ENCODE results near the gene NLRX1. TPM values are rescaled to one million over a fixed set of nuclear protein-coding genes. Genes with fewer than 3 reads are reported as not detected.

NLRX1 gene
- total RNA-seq, 2 donors from 2014 or later, result 21.8 to 29.6 TPM

- 84% methylated on average over 3 of the region's 3 CpGs; no CpG with 5 or more reads in 1 of the 2 experiments for WGBS, 2 experiments (ENCODE audit: insufficient coverage in 1 of 2, insufficient read length in 1 of 2)
- DNase-seq, result no peak
- Mint-ChIP-seq H3K9me3 (no peaks in the 10 kb centered on the region), H3K4me1 (peaks cover 25% of the 10 kb centered on the region), H3K27me3 (ENCODE audit: insufficient read depth) (no peaks in the 10 kb centered on the region), H3K27ac (peak overlapping the region; percentile 35), H3K36me3 (ENCODE audit: low read depth) (no peaks in the 10 kb centered on the region), H3K4me3 (no peak overlapping the region)
- H3K4me3 ChIP-seq (ENCODE audit: low read length), result no peak overlapping the region
- no peaks in the 10 kb centered on the region for H3K9me3 ChIP-seq (ENCODE audit: control insufficient read depth, low read length)
- peaks cover 2% of the 10 kb centered on the region for H3K4me1 ChIP-seq (ENCODE audit: control insufficient read depth, insufficient read depth, low read length)
- TF ChIP-seq CTCF (conservative IDR thresholded peaks at IDR 0.05), result no peak
- no peaks in the 10 kb centered on the region for H3K36me3 ChIP-seq (ENCODE audit: control insufficient read depth, insufficient read depth, low read length)
- no peak overlapping the region for H3K27ac ChIP-seq (ENCODE audit: low read depth, low read length)
- H3K27me3 ChIP-seq (ENCODE audit: control insufficient read depth, insufficient read depth, low read length, poor library complexity, severe bottlenecking), result no peaks in the 10 kb centered on the region
- H3K9ac ChIP-seq (ENCODE audit: extremely low read depth, low read length, poor library complexity, severe bottlenecking), result no peak overlapping the region
Measured at GRCh38 chr11:119210050-119210449, 41.5 kb downstream of the NLRX1 start.

- no peaks in the 10 kb centered on the region for H3K9me3 ChIP-seq (ENCODE audit: control insufficient read depth, low read length)
- no peaks in the 10 kb centered on the region for H3K4me1 ChIP-seq (ENCODE audit: control insufficient read depth, insufficient read depth, low read length)
- Mint-ChIP-seq H3K4me1 (no peaks in the 10 kb centered on the region), H3K4me3 (no peak overlapping the region), H3K9me3 (no peaks in the 10 kb centered on the region), H3K36me3 (ENCODE audit: low read depth) (peaks cover 2% of the 10 kb centered on the region), H3K27me3 (ENCODE audit: insufficient read depth) (no peaks in the 10 kb centered on the region), H3K27ac (no peak overlapping the region)
- no peak overlapping the region for H3K4me3 ChIP-seq (ENCODE audit: low read length)
- WGBS, 2 experiments (ENCODE audit: insufficient coverage in 1 of 2, insufficient read length in 1 of 2), result 97 to 98% methylated on average over 3 to 8 of the region's 8 CpGs
- H3K27ac ChIP-seq (ENCODE audit: low read depth, low read length), result no peak overlapping the region
- no peak for TF ChIP-seq CTCF (conservative IDR thresholded peaks at IDR 0.05)
- H3K9ac ChIP-seq (ENCODE audit: extremely low read depth, low read length, poor library complexity, severe bottlenecking), result no peak overlapping the region
- no peaks in the 10 kb centered on the region for H3K36me3 ChIP-seq (ENCODE audit: control insufficient read depth, insufficient read depth, low read length)
- no peaks in the 10 kb centered on the region for H3K27me3 ChIP-seq (ENCODE audit: control insufficient read depth, insufficient read depth, low read length, poor library complexity, severe bottlenecking)
- DNase-seq, result peak; percentile 2
Measured at GRCh38 chr11:119218141-119218878, 49.8 kb downstream of the NLRX1 start.

GRCh38 chr11:119222308-119222707, 53.8 kb downstream of the NLRX1 start:
- H3K9ac ChIP-seq (ENCODE audit: extremely low read depth, low read length, poor library complexity, severe bottlenecking), result no peak overlapping the region
- H3K4me3 ChIP-seq (ENCODE audit: low read length), result no peak overlapping the region
- H3K36me3 Mint-ChIP-seq (ENCODE audit: low read depth), result peaks cover 12% of the 10 kb centered on the region
- no peak overlapping the region for H3K27ac ChIP-seq (ENCODE audit: low read depth, low read length)
- no peaks in the 10 kb centered on the region for H3K36me3 ChIP-seq (ENCODE audit: control insufficient read depth, insufficient read depth, low read length)
- no peaks in the 10 kb centered on the region for H3K27me3 Mint-ChIP-seq (ENCODE audit: insufficient read depth)
- H3K27me3 ChIP-seq (ENCODE audit: control insufficient read depth, insufficient read depth, low read length, poor library complexity, severe bottlenecking), result no peaks in the 10 kb centered on the region
- H3K4me3 Mint-ChIP-seq, result no peak overlapping the region
- peak overlapping the region; percentile 25 for H3K27ac Mint-ChIP-seq
- H3K4me1 ChIP-seq (ENCODE audit: control insufficient read depth, insufficient read depth, low read length), result no peaks in the 10 kb centered on the region
- H3K9me3 ChIP-seq (ENCODE audit: control insufficient read depth, low read length), result no peaks in the 10 kb centered on the region
- WGBS, 2 experiments (ENCODE audit: insufficient coverage in 1 of 2, insufficient read length in 1 of 2), result 85 to 94% methylated on average over 2 of the region's 2 CpGs
- no peaks in the 10 kb centered on the region for H3K4me1 Mint-ChIP-seq
- H3K9me3 Mint-ChIP-seq, result no peaks in the 10 kb centered on the region
- DNase-seq, result no peak
- TF ChIP-seq CTCF (conservative IDR thresholded peaks at IDR 0.05), result no peak

Measured in endodermal cell (in vitro differentiated cells).